Endothelial cell of umbilical vein (primary cell): ENCODE data around the gene RGS6.

Experiments used
- EZH2 ChIP-seq: IDR thresholded peaks from 2 replicates; pipeline ENCODE4 v1.6.1; 2012; ENCODE audit warnings: borderline replicate concordance, low read depth, mild to moderate bottlenecking, moderate library complexity, low read length, inconsistent platforms; ENCODE audit not compliant: severe bottlenecking
- FOS ChIP-seq: IDR thresholded peaks from 2 replicates; pipeline ENCODE4 v1.6.1; 2011; ENCODE audit warnings: mild to moderate bottlenecking, low read length, moderate library complexity, borderline replicate concordance; ENCODE audit not compliant: insufficient read depth
- GATA2 ChIP-seq: IDR thresholded peaks from 2 replicates; pipeline ENCODE4 v1.7.0; 2011; ENCODE audit warnings: low read depth, mild to moderate bottlenecking, moderate library complexity, mixed read lengths, low read length; ENCODE audit not compliant: insufficient read length, insufficient read depth
- POLR2A ChIP-seq: IDR thresholded peaks from 2 replicates; pipeline ENCODE4 v1.6.1; 2012; ENCODE audit warnings: low read depth, mild to moderate bottlenecking, control low read depth, low read length
- POLR2AphosphoS5 ChIP-seq: IDR thresholded peaks from 2 replicates; pipeline ENCODE4 v1.6.1; 2012; ENCODE audit warnings: low read depth, mild to moderate bottlenecking, control low read depth, low read length, moderate library complexity; ENCODE audit not compliant: insufficient read depth
- TF ChIP-seq, protein P1 (sequence below), 2 donors: IDR thresholded peaks; 1 replicate in 1 of 2; 2 replicates in 1 of 2; pipeline ENCODE4 v1.5.1; 2011; ENCODE audit warnings: low read length in 2 of 2, mild to moderate bottlenecking in 2 of 2, moderate library complexity in 2 of 2, control low read depth in 1 of 2, inconsistent platforms in 1 of 2, low read depth in 1 of 2; ENCODE audit not compliant: insufficient read depth in 1 of 2; ENCODE audit errors: extremely low read depth in 1 of 2
- TF ChIP-seq, protein P2 (sequence below): IDR thresholded peaks from 2 replicates; pipeline ENCODE4 v1.6.1; 2011; ENCODE audit not compliant: insufficient read depth, insufficient read length

DNA sequence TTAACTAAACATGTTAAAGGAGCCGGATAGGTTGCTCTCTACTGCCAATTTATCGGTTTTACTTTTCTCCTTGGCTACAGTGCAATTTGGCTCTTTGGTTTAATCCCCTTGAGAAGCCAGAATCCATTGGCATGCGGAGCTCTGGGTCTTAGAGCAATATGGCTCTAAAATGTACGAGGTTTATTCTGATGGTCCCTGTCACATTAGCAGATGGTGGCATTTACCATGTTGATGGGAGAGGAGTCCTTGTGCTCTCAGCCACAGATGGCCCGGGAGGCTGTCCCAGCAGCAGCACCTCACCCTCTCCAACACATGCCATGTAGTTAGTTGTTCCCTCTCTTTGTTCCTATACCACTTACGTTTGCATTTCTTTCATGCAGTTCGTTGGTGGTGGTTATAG is 179.7 kb downstream of the RGS6 start:
- TF ChIP-seq EZH2: no peak
- TF ChIP-seq, protein P1, sequence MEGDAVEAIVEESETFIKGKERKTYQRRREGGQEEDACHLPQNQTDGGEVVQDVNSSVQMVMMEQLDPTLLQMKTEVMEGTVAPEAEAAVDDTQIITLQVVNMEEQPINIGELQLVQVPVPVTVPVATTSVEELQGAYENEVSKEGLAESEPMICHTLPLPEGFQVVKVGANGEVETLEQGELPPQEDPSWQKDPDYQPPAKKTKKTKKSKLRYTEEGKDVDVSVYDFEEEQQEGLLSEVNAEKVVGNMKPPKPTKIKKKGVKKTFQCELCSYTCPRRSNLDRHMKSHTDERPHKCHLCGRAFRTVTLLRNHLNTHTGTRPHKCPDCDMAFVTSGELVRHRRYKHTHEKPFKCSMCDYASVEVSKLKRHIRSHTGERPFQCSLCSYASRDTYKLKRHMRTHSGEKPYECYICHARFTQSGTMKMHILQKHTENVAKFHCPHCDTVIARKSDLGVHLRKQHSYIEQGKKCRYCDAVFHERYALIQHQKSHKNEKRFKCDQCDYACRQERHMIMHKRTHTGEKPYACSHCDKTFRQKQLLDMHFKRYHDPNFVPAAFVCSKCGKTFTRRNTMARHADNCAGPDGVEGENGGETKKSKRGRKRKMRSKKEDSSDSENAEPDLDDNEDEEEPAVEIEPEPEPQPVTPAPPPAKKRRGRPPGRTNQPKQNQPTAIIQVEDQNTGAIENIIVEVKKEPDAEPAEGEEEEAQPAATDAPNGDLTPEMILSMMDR (IDR thresholded peaks at IDR 0.05; ENCODE audit: extremely low read depth in 1 of 2, insufficient read depth in 1 of 2, low read depth in 1 of 2, low read length in 2 of 2): no peak
- no peak for TF ChIP-seq POLR2AphosphoS5
- no peak for TF ChIP-seq POLR2A
- TF ChIP-seq, protein P2, sequence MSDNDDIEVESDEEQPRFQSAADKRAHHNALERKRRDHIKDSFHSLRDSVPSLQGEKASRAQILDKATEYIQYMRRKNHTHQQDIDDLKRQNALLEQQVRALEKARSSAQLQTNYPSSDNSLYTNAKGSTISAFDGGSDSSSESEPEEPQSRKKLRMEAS: no peak
- TF ChIP-seq GATA2: no peak
- no peak for TF ChIP-seq FOS
